Thyroid gland (tissue), 4 donors: ENCODE data around the gene ZBTB7C.

Experiments used
- CTCF ChIP-seq, 6 experiments: fragments of 200-600 bp in 3 of 6; fragments of 450-650 bp in 3 of 6; sonication (generic) in 3 of 6; IDR thresholded peaks; one replicate each; pipeline ENCODE4 v1.5.1; 2016 to 2019; ENCODE audit warnings: antibody characterized with exemption in 6 of 6, mild to moderate bottlenecking in 2 of 6, inconsistent platforms in 1 of 6, moderate library complexity in 1 of 6
- POLR2A ChIP-seq, 2 donors: fragments of 450-650 bp; IDR thresholded peaks; one replicate each; pipeline ENCODE4 v1.6.1; 2017; ENCODE audit warnings: antibody characterized with exemption in 2 of 2, mild to moderate bottlenecking in 2 of 2, moderate library complexity in 1 of 2

GRCh38 chr18:48165111-48165866 lies 243.9 kb downstream of the ZBTB7C start:
- TF ChIP-seq CTCF (IDR thresholded peaks at IDR 0.05) = no peak
- TF ChIP-seq POLR2A (IDR thresholded peaks at IDR 0.05) = no peak
